ENCODE data around the gene NEMP2. TPM values are rescaled to one million over a fixed set of nuclear protein-coding genes. Genes with fewer than 3 reads are reported as not detected.

The NEMP2 gene
- total RNA-seq, 1 donor from 2014 or later, result 6.5 TPM

DNA sequence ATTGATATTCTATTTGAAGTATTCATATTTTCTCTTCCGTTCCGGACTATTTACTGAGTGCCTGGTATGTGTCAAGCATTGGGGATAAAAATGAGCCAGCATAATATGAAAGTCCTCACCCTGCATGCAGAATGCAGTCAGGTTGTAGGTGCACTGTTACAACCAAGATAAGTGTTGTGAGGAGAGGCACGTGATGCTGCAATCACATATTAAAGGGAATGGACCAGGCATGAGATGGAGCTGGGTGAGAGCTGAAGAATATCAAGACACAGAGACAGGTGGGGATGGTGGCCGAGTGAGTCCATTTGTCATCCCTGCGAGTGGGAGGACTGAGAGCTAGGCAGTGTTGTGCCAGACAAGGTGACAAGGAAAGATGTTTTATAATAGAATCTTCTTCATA is 74.0 kb downstream of the NEMP2 start:
- DNase-seq (ENCODE audit: low spot score), result no peak

DNA sequence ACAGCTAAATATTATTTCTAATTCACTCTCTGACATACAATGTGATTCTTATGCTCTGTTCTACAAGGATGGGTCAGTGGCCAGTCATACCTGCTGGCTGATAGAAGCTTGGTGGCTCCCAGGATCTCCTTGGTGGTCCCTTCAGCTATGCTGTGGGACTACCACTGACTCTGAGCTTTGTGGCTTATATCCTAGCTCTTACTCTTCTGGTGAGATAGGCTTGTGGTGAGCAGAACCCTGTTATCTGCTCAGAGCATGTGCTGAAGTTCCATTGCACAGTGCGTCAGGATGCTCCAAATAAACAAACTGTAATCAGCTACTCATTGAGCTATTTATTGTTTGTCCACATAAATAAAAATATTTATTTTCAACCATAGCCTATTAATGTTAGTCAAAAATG is 74.6 kb downstream of the NEMP2 start:
- DNase-seq (ENCODE audit: low spot score), result no peak

DNA sequence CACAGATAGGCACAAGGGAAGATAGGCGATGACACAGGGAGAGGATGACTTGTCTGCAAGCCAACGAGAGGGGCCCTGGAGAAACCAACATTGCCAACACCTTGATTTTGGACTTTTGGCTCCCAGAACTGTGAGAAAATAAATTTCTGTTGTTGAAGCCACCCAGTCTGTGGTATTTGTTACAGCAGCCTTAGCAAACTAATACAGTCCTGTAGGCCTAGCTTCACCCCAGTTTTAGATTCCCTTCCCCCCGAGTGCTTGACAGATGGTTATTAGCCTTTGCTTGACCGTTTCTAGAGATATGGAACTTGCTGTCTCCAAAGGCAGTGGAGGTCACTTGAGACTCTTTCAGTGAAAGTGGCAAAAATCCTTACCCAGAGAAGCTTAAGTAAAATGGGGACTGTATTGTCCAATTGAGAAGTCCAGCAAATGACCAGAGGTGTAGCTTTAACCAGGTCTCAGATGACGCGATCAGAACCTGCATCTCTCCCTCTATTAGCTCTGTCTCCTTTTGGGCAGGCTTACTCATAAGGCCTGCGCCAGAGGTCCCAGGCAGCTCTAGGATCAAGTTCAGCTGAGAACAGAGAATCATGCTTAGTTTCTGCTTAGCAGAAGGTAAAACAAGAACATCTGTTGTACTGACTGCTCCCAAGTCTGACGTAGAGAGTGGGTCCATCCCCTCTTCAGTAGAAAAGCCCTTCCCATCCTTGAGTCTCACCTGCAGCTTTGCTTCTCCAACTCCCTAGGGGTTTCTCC is 76.0 kb downstream of the NEMP2 start:
- no peak for DNase-seq (ENCODE audit: low spot score)

DNA sequence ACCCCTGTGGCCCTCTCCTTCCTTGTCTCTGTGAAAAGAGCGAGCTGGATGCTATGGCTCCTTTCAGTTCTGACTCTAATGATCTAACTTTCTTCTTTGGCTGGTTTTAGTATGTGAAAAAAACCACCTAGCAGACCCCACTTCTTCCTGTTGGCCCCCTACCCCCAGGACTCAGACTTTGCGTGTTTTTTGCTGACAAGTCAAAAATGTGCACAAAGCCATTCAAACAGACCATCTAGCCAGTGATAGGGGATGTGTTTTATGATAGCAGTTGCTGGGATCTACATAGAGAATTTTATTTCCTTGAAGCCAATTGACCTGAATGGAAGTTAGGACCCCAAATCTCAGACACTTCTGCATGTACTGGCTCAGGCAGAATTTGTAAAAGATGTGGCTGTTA is 77.3 kb downstream of the NEMP2 start:
- no peak for DNase-seq (ENCODE audit: low spot score)

DNA sequence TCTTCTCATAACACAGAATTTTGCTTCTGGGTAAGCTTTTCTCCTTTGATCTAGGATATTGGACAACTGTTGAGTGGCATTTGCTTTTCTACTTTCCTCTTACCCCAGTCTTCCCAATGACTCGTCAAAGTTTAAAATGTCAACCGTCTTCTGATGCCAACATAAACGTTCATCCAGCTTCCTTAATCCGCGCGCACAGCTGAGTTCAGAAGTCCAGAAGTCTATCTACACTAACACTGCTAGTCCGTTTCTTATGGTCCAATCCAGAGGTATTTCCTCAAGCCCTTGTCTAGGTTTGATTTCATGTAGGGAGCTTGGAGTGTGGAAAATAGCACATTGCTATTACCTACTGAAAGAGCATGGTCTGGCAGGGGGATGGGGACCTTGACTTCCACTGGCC is 77.7 kb downstream of the NEMP2 start:
- no peak for DNase-seq (ENCODE audit: low spot score)

DNA sequence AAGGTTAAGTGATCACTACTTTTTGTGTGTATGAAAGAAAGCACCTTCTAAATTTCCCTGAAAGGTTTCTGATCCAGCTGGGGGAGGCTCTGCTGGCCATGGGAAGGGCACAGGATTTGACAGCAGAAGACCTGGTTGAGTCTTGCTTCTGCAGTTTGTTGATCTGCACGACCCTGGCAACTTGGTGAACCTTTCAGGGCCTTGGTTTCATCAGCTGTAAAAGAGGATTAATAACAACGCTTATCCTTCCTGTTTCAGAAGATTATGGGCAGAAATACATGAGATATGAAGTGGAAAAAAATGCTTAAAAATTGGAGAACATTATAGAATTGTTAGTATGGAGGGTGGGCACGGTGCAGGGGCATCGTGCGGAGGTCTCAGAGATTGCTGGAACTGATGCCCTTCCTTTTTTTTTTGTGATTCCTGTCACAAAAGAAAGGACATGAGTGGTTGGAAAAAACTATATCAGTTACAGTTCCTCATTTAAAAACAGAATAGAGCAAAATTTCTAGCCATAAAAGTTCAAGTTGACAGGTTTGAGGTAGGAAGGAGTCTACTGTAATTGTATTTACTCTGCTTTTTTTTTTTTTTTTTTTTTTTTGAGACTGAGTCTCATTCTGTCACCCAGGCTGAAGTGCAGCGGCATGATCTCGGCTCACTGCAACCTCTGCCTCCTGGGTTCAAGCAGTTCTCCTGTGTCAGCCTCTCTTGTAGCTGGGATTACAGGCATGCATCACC is 79.0 kb downstream of the NEMP2 start:
- DNase-seq (ENCODE audit: low spot score), result no peak

DNA sequence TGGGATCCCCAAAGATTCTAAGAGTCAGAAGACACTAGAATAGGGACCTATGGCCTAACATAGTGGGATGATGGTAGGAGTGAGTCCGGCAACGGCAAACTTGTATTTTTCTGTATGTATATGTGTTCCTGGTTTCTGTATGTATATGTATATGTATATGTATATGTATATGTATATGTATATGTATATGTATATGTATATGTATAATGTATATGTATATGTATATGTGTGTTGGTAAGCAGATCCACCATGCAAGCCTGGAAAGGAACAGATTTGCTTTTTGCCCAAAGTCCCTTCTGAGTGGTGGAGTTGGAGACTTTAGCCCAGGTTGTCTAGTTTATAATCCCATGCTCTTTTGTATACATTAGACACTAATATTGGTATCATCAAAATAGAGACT is 79.7 kb downstream of the NEMP2 start:
- no peak for DNase-seq (ENCODE audit: low spot score)

Other genes starting within 250 kb of the NEMP2 start
- 39.3 TPM for gene HIBCH, start 214.9 kb downstream of the NEMP2 start, total RNA-seq
- 27.6 TPM for gene INPP1, start 191.1 kb downstream of the NEMP2 start, total RNA-seq
- gene MFSD6, start 126.4 kb downstream of the NEMP2 start, total RNA-seq, result 18.1 TPM
- gene NAB1, start 114.4 kb upstream of the NEMP2 start, total RNA-seq, result 44.6 TPM